ENCODE measurements around the gene CYRIA.

The CYRIA gene

GRCh38 chr2:16644221-16644925 lies 21.3 kb downstream of the CYRIA start:
- TF ChIP-seq Cebpa-rat (IDR thresholded peaks at IDR 0.05), result no peak
- H3K4me3 ChIP-seq, result no peak overlapping the region
- peaks cover 0 to 45% (median 19%) of the 10 kb centered on the region in 11 experiments; a peak in 10 of 22 replicates for H3K36me3 ChIP-seq
- H3K9ac ChIP-seq, result no peak overlapping the region
- H3K27ac ChIP-seq, result no peak overlapping the region
- H3K4me2 ChIP-seq, result no peak overlapping the region
- no peaks in the 10 kb centered on the region for H3K9me3 ChIP-seq (replicated peaks in 1 of 11)
- peaks cover 0 to 97% (median 0%) of the 10 kb centered on the region in 11 experiments; a peak in 5 of 22 replicates for H4K20me1 ChIP-seq
- no peaks in the 10 kb centered on the region for H3K27me3 ChIP-seq
- peaks cover 22 to 45% (median 35%) of the 10 kb centered on the region in 10 experiments for H3K4me1 ChIP-seq

DNA sequence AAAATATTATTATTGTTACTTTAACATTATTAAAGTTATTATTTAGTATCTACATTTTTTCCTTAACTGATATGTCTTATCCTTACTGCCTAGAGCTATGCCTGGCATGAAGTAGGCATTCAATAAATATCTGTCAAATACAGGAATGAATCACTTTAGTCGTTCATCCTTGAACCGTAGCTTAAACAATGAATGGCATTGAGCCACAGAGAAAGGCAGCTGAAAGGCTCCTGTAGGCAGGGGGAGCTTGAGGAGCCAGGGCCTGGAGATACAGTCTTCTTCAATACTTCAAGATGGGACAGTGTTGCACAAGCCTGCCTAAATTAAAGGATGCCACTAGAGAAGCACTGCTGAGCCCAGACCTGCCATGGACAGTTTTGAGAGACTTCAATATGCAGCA lies 22.5 kb downstream of the CYRIA start:
- Histone ChIP-seq H3K9me3 (replicated peaks in 1 of 11) (peaks cover 0 to 1% (median 0%) of the 10 kb centered on the region in 11 experiments; a peak in 2 of 22 replicates), H3K4me1 (peaks cover 32 to 55% (median 45%) of the 10 kb centered on the region in 10 experiments), H3K4me2 (no peak overlapping the region), H3K36me3 (peaks cover 0 to 50% (median 19%) of the 10 kb centered on the region in 11 experiments; a peak in 12 of 22 replicates), H3K27me3 (no peaks in the 10 kb centered on the region), H3K4me3 (no peak overlapping the region), H3K27ac (no peak overlapping the region), H4K20me1 (peaks cover 0 to 94% (median 0%) of the 10 kb centered on the region in 11 experiments; a peak in 6 of 22 replicates), H3K9ac (no peak overlapping the region)
- TF ChIP-seq Cebpa-rat (IDR thresholded peaks at IDR 0.05), result no peak

- TF ChIP-seq Cebpa-rat (IDR thresholded peaks at IDR 0.05), result no peak
- Histone ChIP-seq H3K9me3 (replicated peaks in 1 of 11) (peaks cover 0 to 11% (median 8%) of the 10 kb centered on the region in 11 experiments; a peak in 11 of 22 replicates), H3K4me3 (no peak overlapping the region), H3K4me2 (peak overlapping the region in 6 of 11 experiments; percentile 74 to 95 (median 76); a peak in 11 of 22 replicates), H3K9ac (no peak overlapping the region), H3K27ac (no peak overlapping the region), H3K27me3 (no peaks in the 10 kb centered on the region), H3K36me3 (peaks cover 0 to 55% (median 28%) of the 10 kb centered on the region in 11 experiments; a peak in 12 of 22 replicates), H4K20me1 (peaks cover 0 to 84% (median 0%) of the 10 kb centered on the region in 11 experiments; a peak in 6 of 22 replicates), H3K4me1 (peaks cover 41 to 64% (median 55%) of the 10 kb centered on the region in 10 experiments)
Observed at GRCh38 chr2:16642088-16642487, 23.5 kb downstream of the CYRIA start.

DNA sequence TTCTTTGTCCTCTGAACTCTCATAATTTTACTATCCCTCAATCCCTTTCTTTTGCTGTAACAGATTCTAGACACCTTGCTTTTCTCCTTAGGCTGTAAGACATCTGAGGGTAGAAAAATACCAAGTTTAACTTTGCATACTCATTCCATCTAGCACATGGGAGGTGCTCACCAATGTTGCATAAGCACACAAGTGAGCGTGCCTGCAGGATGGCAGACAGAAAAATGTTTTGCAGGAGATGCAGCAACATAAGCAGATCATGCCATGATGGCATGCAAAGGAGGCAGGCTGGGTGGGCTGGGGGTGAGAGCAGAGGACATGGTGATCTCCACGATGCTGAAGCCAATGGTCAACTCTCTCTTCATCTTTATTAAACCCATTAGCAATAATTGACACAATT lies 24.1 kb downstream of the CYRIA start:
- Histone ChIP-seq H4K20me1 (peaks cover 0 to 78% (median 0%) of the 10 kb centered on the region in 11 experiments; a peak in 6 of 22 replicates), H3K9me3 (replicated peaks in 1 of 11) (peaks cover 0 to 15% (median 8%) of the 10 kb centered on the region in 11 experiments; a peak in 11 of 22 replicates), H3K27me3 (no peaks in the 10 kb centered on the region), H3K36me3 (peaks cover 0 to 53% (median 27%) of the 10 kb centered on the region in 11 experiments; a peak in 12 of 22 replicates), H3K4me3 (no peak overlapping the region), H3K9ac (no peak overlapping the region), H3K4me2 (peak overlapping the region in 10 of 11 experiments; percentile 74 to 95 (median 79); a peak in 15 of 22 replicates), H3K27ac (no peak overlapping the region), H3K4me1 (peaks cover 47 to 68% (median 61%) of the 10 kb centered on the region in 10 experiments)
- TF ChIP-seq Cebpa-rat (IDR thresholded peaks at IDR 0.05), result no peak

DNA sequence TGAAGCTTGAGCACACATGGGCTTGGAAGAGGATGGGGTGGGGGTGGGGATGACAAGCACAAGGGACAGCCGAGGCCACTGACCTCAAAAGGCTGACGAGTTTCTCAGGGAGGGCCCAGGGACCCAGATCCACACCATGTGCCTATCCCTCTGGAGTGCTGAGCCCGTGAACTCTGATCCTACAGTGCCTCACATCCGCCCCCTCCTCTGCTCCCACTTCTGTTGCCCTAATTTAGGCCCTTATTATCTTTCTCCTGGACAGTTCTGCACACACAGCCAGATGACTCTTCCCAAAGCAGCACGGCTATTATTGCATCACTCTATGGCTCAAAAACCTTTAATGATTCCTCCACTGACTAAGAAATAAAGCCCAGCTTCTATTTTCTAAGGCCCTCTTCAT lies 24.8 kb downstream of the CYRIA start:
- peak overlapping the region; percentile 74 to 95 (median 80) for H3K4me2 ChIP-seq
- H3K36me3 ChIP-seq, result peaks cover 0 to 46% (median 20%) of the 10 kb centered on the region in 11 experiments; a peak in 12 of 22 replicates
- peaks cover 0 to 77% (median 0%) of the 10 kb centered on the region in 11 experiments; a peak in 6 of 22 replicates for H4K20me1 ChIP-seq
- H3K27me3 ChIP-seq, result no peaks in the 10 kb centered on the region
- H3K4me1 ChIP-seq, result peaks cover 54 to 73% (median 67%) of the 10 kb centered on the region in 10 experiments
- peak in 1 of 11 experiments; percentile 23; a peak in 2 of 22 replicates for TF ChIP-seq Cebpa-rat (IDR thresholded peaks at IDR 0.05)
- H3K9me3 ChIP-seq (replicated peaks in 1 of 11), result peaks cover 0 to 15% (median 8%) of the 10 kb centered on the region in 11 experiments; a peak in 11 of 22 replicates
- no peak overlapping the region for H3K27ac ChIP-seq
- H3K9ac ChIP-seq, result no peak overlapping the region
- H3K4me3 ChIP-seq, result no peak overlapping the region

- H3K9ac ChIP-seq, result peak overlapping the region in 3 of 11 experiments; percentile 6 to 58 (median 22); a peak in 4 of 22 replicates
- H3K4me3 ChIP-seq, result no peak overlapping the region
- peak overlapping the region; percentile 74 to 95 (median 80) for H3K4me2 ChIP-seq
- peaks cover 0 to 75% (median 0%) of the 10 kb centered on the region in 11 experiments; a peak in 7 of 22 replicates for H4K20me1 ChIP-seq
- peak overlapping the region in 6 of 11 experiments; percentile 16 to 78 (median 64); a peak in 10 of 22 replicates for H3K27ac ChIP-seq
- H3K36me3 ChIP-seq, result peaks cover 0 to 41% (median 13%) of the 10 kb centered on the region in 11 experiments; a peak in 10 of 22 replicates
- H3K4me1 ChIP-seq, result peaks cover 61 to 81% (median 74%) of the 10 kb centered on the region in 10 experiments
- H3K9me3 ChIP-seq (replicated peaks in 1 of 11), result peaks cover 0 to 15% (median 8%) of the 10 kb centered on the region in 11 experiments; a peak in 11 of 22 replicates
- TF ChIP-seq Cebpa-rat (IDR thresholded peaks at IDR 0.05), result no peak
- H3K27me3 ChIP-seq, result no peaks in the 10 kb centered on the region
Observed at GRCh38 chr2:16640001-16640700, 25.5 kb downstream of the CYRIA start.

DNA sequence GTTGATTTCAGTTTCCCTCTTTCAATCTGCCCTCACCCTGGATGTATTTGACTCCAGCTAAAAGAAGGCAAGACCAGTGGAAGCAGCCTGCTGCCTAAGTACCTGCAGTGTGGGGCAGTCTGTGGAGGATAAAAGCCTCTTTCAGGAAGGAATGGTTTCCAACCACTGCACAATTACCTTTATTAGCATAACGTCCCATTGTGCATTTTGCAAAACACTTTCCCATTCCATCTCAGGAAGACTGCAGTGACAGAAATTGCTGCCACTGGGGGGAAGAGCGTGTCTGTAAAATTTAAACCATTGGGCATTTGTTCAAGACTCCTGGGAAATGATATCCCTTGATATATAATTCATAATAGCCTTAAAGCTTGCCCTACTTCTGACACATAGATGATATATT lies 26.2 kb downstream of the CYRIA start:
- Histone ChIP-seq H3K4me1 (peaks cover 68 to 86% (median 81%) of the 10 kb centered on the region in 10 experiments), H4K20me1 (peaks cover 0 to 75% (median 0%) of the 10 kb centered on the region in 11 experiments; a peak in 7 of 22 replicates), H3K36me3 (peaks cover 0 to 34% (median 13%) of the 10 kb centered on the region in 11 experiments; a peak in 10 of 22 replicates), H3K4me3 (peak overlapping the region in 4 of 10 experiments; percentile 5 to 39 (median 24); a peak in 4 of 20 replicates), H3K27ac (peak overlapping the region in 9 of 11 experiments; percentile 30 to 78 (median 66); a peak in 19 of 22 replicates), H3K9me3 (replicated peaks in 1 of 11) (peaks cover 0 to 15% (median 8%) of the 10 kb centered on the region in 11 experiments; a peak in 11 of 22 replicates), H3K27me3 (no peaks in the 10 kb centered on the region), H3K9ac (peak overlapping the region in 9 of 11 experiments; percentile 6 to 59 (median 48); a peak in 15 of 22 replicates), H3K4me2 (peak overlapping the region; percentile 74 to 95 (median 80))
- TF ChIP-seq Cebpa-rat (IDR thresholded peaks at IDR 0.05), result no peak

GRCh38 chr2:16638946-16639345 lies 26.7 kb downstream of the CYRIA start:
- no peak for TF ChIP-seq Cebpa-rat (IDR thresholded peaks at IDR 0.05)
- Histone ChIP-seq H3K9me3 (replicated peaks in 1 of 11) (peaks cover 0 to 15% (median 8%) of the 10 kb centered on the region in 11 experiments; a peak in 11 of 22 replicates), H3K9ac (peak overlapping the region in 9 of 11 experiments; percentile 14 to 59 (median 48); a peak in 15 of 22 replicates), H3K4me1 (peaks cover 73 to 88% (median 86%) of the 10 kb centered on the region in 10 experiments), H3K4me3 (peak overlapping the region in 4 of 10 experiments; percentile 5 to 39 (median 24); a peak in 4 of 20 replicates), H3K36me3 (peaks cover 0 to 29% (median 13%) of the 10 kb centered on the region in 11 experiments; a peak in 9 of 22 replicates), H3K27ac (peak overlapping the region in 9 of 11 experiments; percentile 30 to 78 (median 66); a peak in 19 of 22 replicates), H4K20me1 (peaks cover 0 to 74% (median 0%) of the 10 kb centered on the region in 11 experiments; a peak in 7 of 22 replicates), H3K27me3 (no peaks in the 10 kb centered on the region), H3K4me2 (peak overlapping the region; percentile 74 to 95 (median 80))

Data from BLaER1 treated with 17β-estradiol and CSF1 and Interleukin-3, amounts not matched to agents 10 nM and 100 nM (cell line).